H9 (cell line): ENCODE data around the gene CHSY1. TPM values are rescaled to one million over a fixed set of nuclear protein-coding genes. Genes with fewer than 3 reads are reported as not detected.

Experiments used
- DNase-seq: peaks from one replicate; pipeline ENCODE4 v3.0.0-alpha.2; 2017
- H2AFZ ChIP-seq: one replicate; pipeline ENCODE4 v1.6.1; 2013; ENCODE audit warnings: mild to moderate bottlenecking, low read length, control low read depth, moderate library complexity
- H2AK5ac ChIP-seq: 2 replicates; pipeline ENCODE4 v1.6.1; 2013; ENCODE audit warnings: low read length, control low read depth, mixed read lengths; ENCODE audit not compliant: insufficient read length
- H2BK120ac ChIP-seq: one replicate; pipeline ENCODE4 v1.6.1; 2013; ENCODE audit warnings: low read depth, mild to moderate bottlenecking, low read length, control low read depth, inconsistent platforms; ENCODE audit not compliant: poor library complexity, severe bottlenecking
- H2BK12ac ChIP-seq: 2 replicates; pipeline ENCODE4 v1.6.1; 2013; ENCODE audit warnings: low read length, control low read depth, mixed read lengths, low read depth; ENCODE audit not compliant: insufficient read length
- H2BK15ac ChIP-seq: 2 replicates; pipeline ENCODE4 v1.6.1; 2013; ENCODE audit warnings: low read depth, low read length, control low read depth
- H2BK20ac ChIP-seq: one replicate; pipeline ENCODE4 v1.6.1; 2013; ENCODE audit warnings: low read depth, mild to moderate bottlenecking, low read length, control low read depth, inconsistent platforms; ENCODE audit not compliant: poor library complexity, severe bottlenecking
- H2BK5ac ChIP-seq: 2 replicates; pipeline ENCODE4 v1.6.1; 2013; ENCODE audit warnings: low read length, control low read depth, mixed read lengths; ENCODE audit not compliant: insufficient read length
- H3K14ac ChIP-seq: 2 replicates; pipeline ENCODE4 v1.6.1; 2013; ENCODE audit warnings: low read length, control low read depth; ENCODE audit not compliant: insufficient read depth
- H3K18ac ChIP-seq: 2 replicates; pipeline ENCODE4 v1.6.1; 2013; ENCODE audit warnings: low read depth, mild to moderate bottlenecking, mixed read lengths, low read length, control low read depth; ENCODE audit not compliant: insufficient read length
- H3K23ac ChIP-seq: 2 replicates; pipeline ENCODE4 v1.6.1; 2013; ENCODE audit warnings: low read length, control low read depth, mixed read lengths, low read depth; ENCODE audit not compliant: insufficient read length
- H3K23me2 ChIP-seq: 2 replicates; pipeline ENCODE4 v1.6.1; 2013; ENCODE audit warnings: low read depth, mild to moderate bottlenecking, mixed read lengths, low read length, control low read depth; ENCODE audit not compliant: insufficient read length, poor library complexity, severe bottlenecking
- H3K27ac ChIP-seq: 2 replicates; pipeline ENCODE4 v1.5.1; 2013; ENCODE audit warnings: low read length, control low read depth, mixed read lengths, low read depth; ENCODE audit not compliant: insufficient read length
- H3K27me3 ChIP-seq: 2 replicates; pipeline ENCODE4 v1.6.1; 2013; ENCODE audit warnings: low read length, control low read depth, inconsistent platforms; ENCODE audit not compliant: insufficient read depth
- H3K4ac ChIP-seq: 2 replicates; pipeline ENCODE4 v1.6.1; 2013; ENCODE audit warnings: low read depth, mild to moderate bottlenecking, control low read depth, inconsistent platforms, low read length, moderate library complexity
- H3K4me1 ChIP-seq: 2 replicates; pipeline ENCODE4 v1.6.1; 2013; ENCODE audit warnings: low read length, control low read depth, inconsistent platforms; ENCODE audit not compliant: insufficient read depth
- H3K4me2 ChIP-seq: 2 replicates; pipeline ENCODE4 v1.6.1; 2013; ENCODE audit warnings: low read length, control low read depth, mixed read lengths; ENCODE audit not compliant: insufficient read length, insufficient read depth
- H3K56ac ChIP-seq: 2 replicates; pipeline ENCODE4 v1.6.1; 2013; ENCODE audit warnings: low read depth, mild to moderate bottlenecking, mixed read lengths, low read length, control low read depth; ENCODE audit not compliant: insufficient read length
- H3K79me1 ChIP-seq: 2 replicates; pipeline ENCODE4 v1.6.1; 2013; ENCODE audit warnings: low read depth, mild to moderate bottlenecking, moderate library complexity, low read length, control low read depth, inconsistent platforms; ENCODE audit not compliant: insufficient read depth, poor library complexity, severe bottlenecking
- H3K79me2 ChIP-seq: 2 replicates; pipeline ENCODE4 v1.6.1; 2013; ENCODE audit warnings: low read length, control low read depth, inconsistent platforms; ENCODE audit not compliant: insufficient read depth
- H3K9ac ChIP-seq: 2 replicates; pipeline ENCODE4 v1.6.1; 2013; ENCODE audit warnings: low read length, control low read depth, mixed read lengths; ENCODE audit not compliant: insufficient read length; ENCODE audit errors: extremely low read depth
- H3K9me3 ChIP-seq: one replicate; pipeline ENCODE4 v1.6.1; 2013; ENCODE audit warnings: low read depth, low read length, inconsistent platforms; ENCODE audit not compliant: control insufficient read depth
- H3T11ph ChIP-seq: one replicate; pipeline ENCODE4 v1.6.1; 2013; ENCODE audit warnings: mild to moderate bottlenecking, low read length, control low read depth, inconsistent platforms
- H4K20me1 ChIP-seq: one replicate; pipeline ENCODE4 v1.6.1; 2013; ENCODE audit not compliant: control insufficient read depth, insufficient read length, insufficient read depth
- H4K5ac ChIP-seq: 2 replicates; pipeline ENCODE4 v1.6.1; 2013; ENCODE audit warnings: low read depth, mild to moderate bottlenecking, mixed read lengths, low read length, control low read depth; ENCODE audit not compliant: insufficient read length
- H4K8ac ChIP-seq: replicated peaks from 2 replicates; pipeline ENCODE4 v1.6.1; 2013; ENCODE audit warnings: low read length, control low read depth, mixed read lengths, low read depth; ENCODE audit not compliant: insufficient read length
- H4K91ac ChIP-seq: 2 replicates; pipeline ENCODE4 v1.6.1; 2013; ENCODE audit warnings: low read depth, mild to moderate bottlenecking, moderate library complexity, mixed read lengths, low read length, control low read depth; ENCODE audit not compliant: insufficient read length
- H3K27ac Mint-ChIP-seq, 3 experiments: 2 replicates in 2 of 3; 3 replicates in 1 of 3; pipeline ENCODE4 v1.8.0; 2020 to 2021; ENCODE audit warnings: mixed read lengths in 3 of 3, mild to moderate bottlenecking in 1 of 3, moderate library complexity in 1 of 3
- H3K27me3 Mint-ChIP-seq: 2 replicates; pipeline ENCODE4 v1.8.0; 2021; ENCODE audit warnings: low read depth, mild to moderate bottlenecking, moderate library complexity, mixed read lengths
- H3K36me3 Mint-ChIP-seq, 3 experiments: 2 replicates in 2 of 3; 3 replicates in 1 of 3; pipeline ENCODE4 v1.8.0; 2020 to 2021; ENCODE audit warnings: low read depth in 3 of 3, mixed read lengths in 3 of 3; ENCODE audit not compliant: insufficient read depth in 1 of 3
- H3K4me1 Mint-ChIP-seq, 2 experiments: 2 replicates each; pipeline ENCODE4 v1.8.0; 2020; ENCODE audit warnings: mixed read lengths in 2 of 2
- H3K4me3 Mint-ChIP-seq, 2 experiments: 2 replicates in 1 of 2; 3 replicates in 1 of 2; pipeline ENCODE4 v1.8.0; 2020 to 2021; ENCODE audit warnings: mild to moderate bottlenecking in 2 of 2, mixed read lengths in 2 of 2, moderate library complexity in 1 of 2
- H3K9me3 Mint-ChIP-seq, 2 experiments: 2 replicates in 1 of 2; 3 replicates in 1 of 2; pipeline ENCODE4 v1.8.0; 2020; ENCODE audit warnings: mild to moderate bottlenecking in 2 of 2, mixed read lengths in 2 of 2, moderate library complexity in 1 of 2
- WGBS: extraction: QIAGEN DNeasy Blood & Tissue Kit; methylation state at CpG from one replicate; pipeline ENCODE4 v1.1.7; 2013; ENCODE audit warnings: missing lambda C conversion rate, low lambda C conversion rate, mixed read lengths; ENCODE audit not compliant: insufficient read length; ENCODE audit errors: extremely low coverage; 5-methylcytosine and 5-hydroxymethylcytosine counted together
- total RNA-seq: library from RNA; stranded (reverse); gene quantifications from 2 replicates; pipeline ENCODE4 v1.2.1, GENCODE V29; 2021
- TF ChIP-seq, protein P1 (sequence below): fragments of 200-600 bp; sonication (generic); conservative IDR thresholded peaks from 3 replicates; pipeline ENCODE4 v1.8.0; 2021; ENCODE audit warnings: antibody characterized with exemption, mild to moderate bottlenecking

Gene CHSY1
- total RNA-seq, 1 experiment from 2014 or later = 68.3 TPM

GRCh38 chr15:101149864-101150722 lies 101.8 kb downstream of the CHSY1 start:
- no peaks in the 10 kb centered on the region for H3K23me2 ChIP-seq
- no peak overlapping the region for H3K4me3 Mint-ChIP-seq
- no peak for DNase-seq

More at GRCh38 chr15:101149864-101150722, 101.8 kb downstream of the CHSY1 start:
- no peak overlapping the region for H2BK5ac ChIP-seq
- no peaks in the 10 kb centered on the region for H3K36me3 Mint-ChIP-seq
- H4K5ac ChIP-seq = no peak overlapping the region
- no peaks in the 10 kb centered on the region for H4K20me1 ChIP-seq
- H3K79me1 ChIP-seq = no peaks in the 10 kb centered on the region
- no peak overlapping the region for H3K4ac ChIP-seq
- no peak overlapping the region for H2BK120ac ChIP-seq
- no peak overlapping the region for H2AK5ac ChIP-seq
- TF ChIP-seq, protein P1, sequence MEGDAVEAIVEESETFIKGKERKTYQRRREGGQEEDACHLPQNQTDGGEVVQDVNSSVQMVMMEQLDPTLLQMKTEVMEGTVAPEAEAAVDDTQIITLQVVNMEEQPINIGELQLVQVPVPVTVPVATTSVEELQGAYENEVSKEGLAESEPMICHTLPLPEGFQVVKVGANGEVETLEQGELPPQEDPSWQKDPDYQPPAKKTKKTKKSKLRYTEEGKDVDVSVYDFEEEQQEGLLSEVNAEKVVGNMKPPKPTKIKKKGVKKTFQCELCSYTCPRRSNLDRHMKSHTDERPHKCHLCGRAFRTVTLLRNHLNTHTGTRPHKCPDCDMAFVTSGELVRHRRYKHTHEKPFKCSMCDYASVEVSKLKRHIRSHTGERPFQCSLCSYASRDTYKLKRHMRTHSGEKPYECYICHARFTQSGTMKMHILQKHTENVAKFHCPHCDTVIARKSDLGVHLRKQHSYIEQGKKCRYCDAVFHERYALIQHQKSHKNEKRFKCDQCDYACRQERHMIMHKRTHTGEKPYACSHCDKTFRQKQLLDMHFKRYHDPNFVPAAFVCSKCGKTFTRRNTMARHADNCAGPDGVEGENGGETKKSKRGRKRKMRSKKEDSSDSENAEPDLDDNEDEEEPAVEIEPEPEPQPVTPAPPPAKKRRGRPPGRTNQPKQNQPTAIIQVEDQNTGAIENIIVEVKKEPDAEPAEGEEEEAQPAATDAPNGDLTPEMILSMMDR = no peak
- no peaks in the 10 kb centered on the region for H3K79me2 ChIP-seq
- H3K14ac ChIP-seq = no peak overlapping the region; the same call in 1 of the 2 replicates
- H3K27me3 ChIP-seq = no peaks in the 10 kb centered on the region
- no peak overlapping the region for H4K91ac ChIP-seq
- H3K18ac ChIP-seq = no peak overlapping the region
- no CpG with 5 or more reads among the region's 27 CpGs for WGBS
- H3K9me3 ChIP-seq = no peaks in the 10 kb centered on the region
- H2BK15ac ChIP-seq = no peak overlapping the region
- no peaks in the 10 kb centered on the region; a peak in 1 of 5 replicates for H3K9me3 Mint-ChIP-seq
- no peak overlapping the region for H3K27ac ChIP-seq
- H3T11ph ChIP-seq = no peak overlapping the region
- H3K27me3 Mint-ChIP-seq = peaks cover 3% of the 10 kb centered on the region
- peaks cover 0 to 7% of the 10 kb centered on the region in 2 experiments; a peak in 2 of 4 replicates for H3K4me1 Mint-ChIP-seq
- H2AFZ ChIP-seq = no peak overlapping the region
- no peak overlapping the region for H3K4me2 ChIP-seq
- no peak overlapping the region for H3K56ac ChIP-seq
- no peak overlapping the region for H2BK20ac ChIP-seq
- H4K8ac ChIP-seq = no peak overlapping the region
- H3K4me1 ChIP-seq = no peaks in the 10 kb centered on the region; the same call in 1 of the 2 replicates
- no peak overlapping the region for H3K23ac ChIP-seq
- H2BK12ac ChIP-seq = no peak overlapping the region
- H3K27ac Mint-ChIP-seq = peak overlapping the region in 1 of 3 experiments; percentile 2; a peak in 1 of 7 replicates
- no peak overlapping the region for H3K9ac ChIP-seq
